RKO (cell line): Measurements from ENCODE around the gene MPST.

Source experiments
- DNase-seq: peaks from one replicate; pipeline ENCODE4 v3.0.0-alpha.2; 2016; ENCODE audit warnings: low spot score

The MPST gene

GRCh38 chr22:37022483-37023337 lies 3.2 kb downstream of the MPST start:
- no peak for DNase-seq

- no peak for DNase-seq
Measured at GRCh38 chr22:37023743-37024338, 4.3 kb downstream of the MPST start.

GRCh38 chr22:37024339-37025157 lies 5.0 kb downstream of the MPST start:
- no peak for DNase-seq

- no peak for DNase-seq
Measured at GRCh38 chr22:37025500-37026070, 6.0 kb downstream of the MPST start.

GRCh38 chr22:37026325-37026724 lies 6.8 kb downstream of the MPST start:
- DNase-seq = no peak

GRCh38 chr22:37027556-37027955 lies 8.0 kb downstream of the MPST start:
- DNase-seq = no peak

GRCh38 chr22:37028692-37029674 lies 9.4 kb downstream of the MPST start:
- DNase-seq = no peak

GRCh38 chr22:37030560-37031281 lies 11.2 kb downstream of the MPST start:
- no peak for DNase-seq

GRCh38 chr22:37032134-37032534 lies 12.6 kb downstream of the MPST start:
- DNase-seq = no peak

GRCh38 chr22:37032535-37033460 lies 13.3 kb downstream of the MPST start:
- DNase-seq = no peak

GRCh38 chr22:37033605-37034430 lies 14.3 kb downstream of the MPST start:
- no peak for DNase-seq

GRCh38 chr22:37036655-37037377 lies 17.3 kb downstream of the MPST start:
- no peak for DNase-seq

GRCh38 chr22:37037669-37038068 lies 18.1 kb downstream of the MPST start:
- no peak for DNase-seq

GRCh38 chr22:37039466-37039865 lies 19.9 kb downstream of the MPST start:
- no peak for DNase-seq

- no peak for DNase-seq
Measured at GRCh38 chr22:37043209-37043827, 23.8 kb downstream of the MPST start.

- DNase-seq = peak; percentile 40
Measured at GRCh38 chr22:37043828-37044538, 24.4 kb downstream of the MPST start.
